ENCODE measurements around the gene GTPBP6.
A peak's percentile ranks its signal among the peaks of the same experiment; 100 is the strongest.
"Not testable (repeated sequence)": the region's sequence is repeated elsewhere in the genome, so short reads cannot be mapped to it uniquely, and the experiment has no call there.

The GTPBP6 gene

GRCh38 chrX:302975-303374, 15.6 kb downstream of the GTPBP6 start:
- DNase-seq (ENCODE audit: insufficient read length, low spot score) (no peak), FAIRE-seq (no peak)

GRCh38 chrX:300334-300733, 18.3 kb downstream of the GTPBP6 start:
- no peak for FAIRE-seq
- no peak for DNase-seq (ENCODE audit: insufficient read length, low spot score)

- FAIRE-seq, result no peak
- no peak for DNase-seq (ENCODE audit: insufficient read length, low spot score)
Measured at GRCh38 chrX:298993-299392, 19.6 kb downstream of the GTPBP6 start.

- no peak for DNase-seq (ENCODE audit: insufficient read length, low spot score)
- FAIRE-seq, result no peak
Measured at GRCh38 chrX:295136-295535, 23.5 kb downstream of the GTPBP6 start.

- FAIRE-seq (no peak), DNase-seq (ENCODE audit: insufficient read length, low spot score) (no peak)
Measured at GRCh38 chrX:292900-293897, 25.4 kb downstream of the GTPBP6 start.

- DNase-seq (ENCODE audit: insufficient read length, low spot score) (no peak), FAIRE-seq (no peak)
Measured at GRCh38 chrX:291411-291901, 27.1 kb downstream of the GTPBP6 start.

- DNase-seq (ENCODE audit: insufficient read length, low spot score) (no peak), FAIRE-seq (no peak)
Measured at GRCh38 chrX:290476-291166, 28.0 kb downstream of the GTPBP6 start.

- no peak for DNase-seq (ENCODE audit: insufficient read length, low spot score)
- FAIRE-seq, result no peak
Measured at GRCh38 chrX:288561-288991, 30.0 kb downstream of the GTPBP6 start.

GRCh38 chrX:287670-288069, 30.9 kb downstream of the GTPBP6 start:
- FAIRE-seq, result no peak
- no peak for DNase-seq (ENCODE audit: insufficient read length, low spot score)

- FAIRE-seq (no peak), DNase-seq (ENCODE audit: insufficient read length, low spot score) (no peak)
Measured at GRCh38 chrX:285076-285677, 33.4 kb downstream of the GTPBP6 start.

GRCh38 chrX:283115-283845, 35.3 kb downstream of the GTPBP6 start:
- peak; percentile 99 for FAIRE-seq
- DNase-seq (ENCODE audit: insufficient read length, low spot score), result peak; percentile 94

- DNase-seq (ENCODE audit: insufficient read length, low spot score); FAIRE-seq: not testable (repeated sequence)
Measured at GRCh38 chrX:282000-282681, 36.5 kb downstream of the GTPBP6 start.

- peak; percentile 52 for DNase-seq (ENCODE audit: insufficient read length, low spot score)
- FAIRE-seq, result peak; percentile 73
Measured at GRCh38 chrX:281166-281999, 37.2 kb downstream of the GTPBP6 start, which contains the start of gene PLCXD1. TSS of gene PLCXD1 (plus strand) at chrX:281381. CDS start at chrX:284188, 2,807 bp downstream.

- FAIRE-seq, result not testable (repeated sequence)
Measured at GRCh38 chrX:280722-281121, 37.9 kb downstream of the GTPBP6 start.

GRCh38 chrX:279757-280604, 38.6 kb downstream of the GTPBP6 start:
- not testable (repeated sequence) for DNase-seq (ENCODE audit: insufficient read length, low spot score); FAIRE-seq

More at GRCh38 chrX:280722-281121, 37.9 kb downstream of the GTPBP6 start:
- not testable (repeated sequence) for DNase-seq (ENCODE audit: insufficient read length, low spot score)

GRCh38 chrX:276581-277201, 41.9 kb downstream of the GTPBP6 start:
- no peak for DNase-seq (ENCODE audit: insufficient read length, low spot score)
- no peak for FAIRE-seq

- DNase-seq (ENCODE audit: insufficient read length, low spot score) (peak; percentile 82), FAIRE-seq (no peak)
Measured at GRCh38 chrX:275967-276580, 42.5 kb downstream of the GTPBP6 start.
